HG03457 (cell line): ENCODE measurements around the gene PDE4D.

Source experiments
- ATAC-seq: cut with Tn5 transposase; IDR thresholded peaks from one replicate; pipeline ENCODE4 v1.9.1; 2021; ENCODE audit warnings: moderate number of reproducible peaks; ENCODE audit not compliant: unreplicated experiment

PDE4D gene

GRCh38 chr5:58925627-58926540 is 967.6 kb downstream of the PDE4D start:
- ATAC-seq: no peak

- ATAC-seq: no peak
Observed at GRCh38 chr5:58924306-58924705, 969.2 kb downstream of the PDE4D start.

- no peak for ATAC-seq
Observed at GRCh38 chr5:58923355-58923754, 970.2 kb downstream of the PDE4D start.

GRCh38 chr5:58922461-58923171 is 970.9 kb downstream of the PDE4D start:
- ATAC-seq: no peak

GRCh38 chr5:58921159-58921558 is 972.4 kb downstream of the PDE4D start:
- ATAC-seq: no peak

GRCh38 chr5:58919833-58920232 is 973.7 kb downstream of the PDE4D start:
- no peak for ATAC-seq
